SK-N-SH (cell line): ENCODE results near the gene ZNF266. TPM values are rescaled to one million over a fixed set of nuclear protein-coding genes. Genes with fewer than 3 reads are reported as not detected.

Experiments used
- CTCF ChIA-PET: fragments of 300-600, 350-600 bp; formaldehyde crosslinking; extraction: SDS; loops from one replicate; lab custom pipeline; 2021; lab: Yijun Ruan, JAX
- POLR2A ChIA-PET: fragments of 350-600 bp; sonication (Branson Sonifier 250); formaldehyde crosslinking; extraction: SDS; loops from one replicate; lab custom pipeline; 2020; ENCODE audit warnings: antibody characterized with exemption, inconsistent platforms; lab: Yijun Ruan, JAX
- DNase-seq: peaks from one replicate; pipeline ENCODE4 v3.0.0; 2012
- H2AFZ ChIP-seq: fragments of 200-600 bp; sonication (generic); 2 replicates; pipeline ENCODE4 v1.8.1; 2016; ENCODE audit warnings: antibody characterized with exemption, mild to moderate bottlenecking, low read depth
- H3F3A ChIP-seq: fragments of 200-600 bp; sonication (generic); replicated peaks from 2 replicates; pipeline ENCODE3; 2016; ENCODE audit warnings: antibody characterized with exemption, mild to moderate bottlenecking; ENCODE audit not compliant: insufficient read depth
- H3K27ac ChIP-seq, 2 experiments: fragments of 200-500 bp in 1 of 2; fragments of 200-600 bp in 1 of 2; sonication (Bioruptor generic) in 1 of 2; sonication (generic), shearing (Covaris generic) in 1 of 2; 2 replicates each; pipeline versions ENCODE4 v1.5.1 to v1.6.1; 2014 to 2016; ENCODE audit warnings: low read depth in 2 of 2, inconsistent platforms in 1 of 2, low read length in 1 of 2, mild to moderate bottlenecking in 1 of 2, mixed read lengths in 1 of 2
- H3K27me3 ChIP-seq: fragments of 200-600 bp; sonication (generic), shearing (Covaris generic); 2 replicates; pipeline ENCODE4 v1.6.1; 2016; ENCODE audit warnings: mixed run types; ENCODE audit not compliant: insufficient read depth
- H3K36me3 ChIP-seq, 2 experiments: fragments of 200-500 bp in 1 of 2; fragments of 200-600 bp in 1 of 2; sonication (Bioruptor generic) in 1 of 2; sonication (generic) in 1 of 2; replicated peaks in 1 of 2; 2 replicates each; pipeline versions ENCODE3 to v1.5.1; 2014 to 2016; ENCODE audit warnings: low read length in 1 of 2, mild to moderate bottlenecking in 1 of 2; ENCODE audit not compliant: insufficient read depth in 2 of 2, control insufficient read depth in 1 of 2
- H3K4me1 ChIP-seq, 2 experiments: fragments of 200-500 bp in 1 of 2; fragments of 200-600 bp in 1 of 2; sonication (Bioruptor generic) in 1 of 2; sonication (generic), shearing (Covaris generic) in 1 of 2; 2 replicates each; pipeline versions ENCODE4 v1.5.1 to v1.6.1; 2014 to 2016; ENCODE audit warnings: low read depth in 1 of 2, low read length in 1 of 2, mixed run types in 1 of 2; ENCODE audit not compliant: insufficient read depth in 2 of 2, control insufficient read depth in 1 of 2
- H3K4me2 ChIP-seq: fragments of 200-600 bp; sonication (generic), shearing (Covaris generic); 2 replicates; pipeline ENCODE4 v1.6.1; 2017; ENCODE audit warnings: mixed run types
- H3K4me3 ChIP-seq, 2 experiments: fragments of 200-500 bp in 1 of 2; fragments of 200-600 bp in 1 of 2; sonication (Bioruptor generic) in 1 of 2; sonication (generic), shearing (Covaris generic) in 1 of 2; 2 replicates each; pipeline versions ENCODE4 v1.5.1 to v1.8.1; 2014 to 2016; ENCODE audit warnings: low read depth in 2 of 2, inconsistent platforms in 1 of 2, low read length in 1 of 2, mild to moderate bottlenecking in 1 of 2, mixed read lengths in 1 of 2, moderate library complexity in 1 of 2
- H3K79me2 ChIP-seq: fragments of 200-600 bp; sonication (generic); 2 replicates; pipeline ENCODE4 v1.8.1; 2017; ENCODE audit warnings: mild to moderate bottlenecking; ENCODE audit not compliant: insufficient read depth
- H3K9ac ChIP-seq: fragments of 200-600 bp; sonication (generic); 2 replicates; pipeline ENCODE4 v1.6.1; 2017; ENCODE audit warnings: mixed run types
- H3K9me2 ChIP-seq: fragments of 200-600 bp; sonication (generic); 2 replicates; pipeline ENCODE4 v1.6.1; 2017; ENCODE audit warnings: mixed run types
- H3K9me3 ChIP-seq: fragments of 200-600 bp; sonication (generic); 2 replicates; pipeline ENCODE4 v1.6.1; 2017; ENCODE audit warnings: mixed run types, mild to moderate bottlenecking, moderate library complexity
- H4K20me1 ChIP-seq: fragments of 200-600 bp; sonication (generic); 2 replicates; pipeline ENCODE4 v1.6.1; 2017; ENCODE audit warnings: mild to moderate bottlenecking, mixed run types; ENCODE audit not compliant: insufficient read depth
- CTCF ChIP-seq: fragments of 200-600 bp; sonication (generic); IDR thresholded peaks from 2 replicates; pipeline ENCODE4 v1.6.1; 2017; ENCODE audit warnings: antibody characterized with exemption, mild to moderate bottlenecking, moderate library complexity
- EP300 ChIP-seq, 2 experiments: IDR thresholded peaks; 2 replicates each; pipeline versions ENCODE4 v1.4.0 to v1.6.1; 2012; ENCODE audit warnings: borderline replicate concordance in 1 of 2, low read depth in 1 of 2, low read length in 1 of 2
- EZH2phosphoT487 ChIP-seq: fragments of 200-600 bp; sonication (generic); IDR thresholded peaks from 2 replicates; pipeline ENCODE4 v1.6.1; 2017; ENCODE audit warnings: low read depth, mixed run types, mild to moderate bottlenecking, antibody characterized with exemption, moderate library complexity, borderline replicate concordance
- FOSL2 ChIP-seq: IDR thresholded peaks from 2 replicates; pipeline ENCODE4 v1.4.0; 2012; ENCODE audit warnings: low read depth, mild to moderate bottlenecking, moderate library complexity, borderline replicate concordance
- FOXJ3 ChIP-seq: sonication (generic); formaldehyde crosslinking; IDR thresholded peaks from 2 replicates; pipeline ENCODE4 v1.5.1; 2020; ENCODE audit warnings: mild to moderate bottlenecking, missing genetic modification reagents
- MAX ChIP-seq: IDR thresholded peaks from 2 replicates; pipeline ENCODE4 v1.4.0; 2012; ENCODE audit warnings: low read depth
- MEF2A ChIP-seq: IDR thresholded peaks from 2 replicates; pipeline ENCODE4 v1.4.0; 2012; ENCODE audit warnings: low read depth, borderline replicate concordance
- MXI1 ChIP-seq: IDR thresholded peaks from 2 replicates; pipeline ENCODE4 v1.6.1; 2012; ENCODE audit warnings: mild to moderate bottlenecking, low read depth, low read length, improper control_type of control experiment
- POLR2AphosphoS5 ChIP-seq: IDR thresholded peaks from 2 replicates; pipeline ENCODE4 v1.6.1; 2012; ENCODE audit warnings: low read depth, low read length
- RAD21 ChIP-seq: IDR thresholded peaks from 2 replicates; pipeline ENCODE4 v1.6.1; 2012; ENCODE audit warnings: mild to moderate bottlenecking, low read length
- RCOR1 ChIP-seq: fragments of 150-350 bp; IDR thresholded peaks from 2 replicates; pipeline ENCODE4 v1.6.1; 2017; ENCODE audit warnings: antibody characterized with exemption, low read length
- RFX5 ChIP-seq: IDR thresholded peaks from 2 replicates; pipeline ENCODE4 v1.6.1; 2012; ENCODE audit warnings: mild to moderate bottlenecking, improper control_type of control experiment, low read length
- RXRA ChIP-seq: IDR thresholded peaks from 2 replicates; pipeline ENCODE4 v1.4.0; 2012; ENCODE audit warnings: low read depth, mild to moderate bottlenecking, borderline replicate concordance
- SIN3A ChIP-seq: IDR thresholded peaks from 2 replicates; pipeline ENCODE4 v1.6.1; 2012; ENCODE audit warnings: low read depth, mild to moderate bottlenecking, low read length, moderate library complexity, borderline replicate concordance
- SMC3 ChIP-seq: IDR thresholded peaks from 2 replicates; pipeline ENCODE4 v1.6.1; 2012; ENCODE audit warnings: low read depth, low read length, improper control_type of control experiment
- TAF1 ChIP-seq: IDR thresholded peaks from 2 replicates; pipeline ENCODE4 v1.6.1; 2012; ENCODE audit warnings: low read depth, mild to moderate bottlenecking, low read length, moderate library complexity, borderline replicate concordance
- YY1 ChIP-seq: IDR thresholded peaks from 2 replicates; pipeline ENCODE4 v1.4.0; 2012; ENCODE audit warnings: low read depth, mild to moderate bottlenecking
- ZBTB33 ChIP-seq: IDR thresholded peaks from 2 replicates; pipeline ENCODE4 v1.4.0; 2012; ENCODE audit warnings: low read depth, borderline replicate concordance
- polyA plus RNA-seq, 3 experiments: library from polyadenylated mRNA; depleted of rRNA; stranded (reverse); fragments of >200 nt; gene quantifications; 2 replicates each; pipeline ENCODE4 v1.2.3, GENCODE V29; 2012

Gene ZNF266
- polyA plus RNA-seq, 1 of the 3 experiments (the other 2 are of a cell fraction) = 11.1 TPM

- H3K27ac ChIP-seq = no peak overlapping the region
- TF ChIP-seq YY1 (no peak), RXRA (no peak), EZH2phosphoT487 (no peak), MXI1 (no peak), SIN3A (no peak), MAX (no peak), FOXJ3 (no peak), RFX5 (no peak), MEF2A (no peak), FOSL2 (no peak), RCOR1 (no peak), RAD21 (no peak), ZBTB33 (no peak), SMC3 (no peak), EP300 (IDR thresholded peaks at IDR 0.05; ENCODE audit: borderline replicate concordance in 1 of 2, low read depth in 1 of 2, low read length in 1 of 2) (no peak), POLR2AphosphoS5 (no peak), TAF1 (no peak), CTCF (no peak)
- no peak for DNase-seq
- 0 out of 2 replicates have a peak, but pooled peaks cover 12% of the 10 kb centered on the region for H3K9me3 ChIP-seq
- H2AFZ ChIP-seq = no peak overlapping the region
- H3K4me1 ChIP-seq = no peaks in the 10 kb centered on the region
- no peaks in the 10 kb centered on the region for H3K27me3 ChIP-seq
- no peaks in the 10 kb centered on the region for H3K79me2 ChIP-seq
- no peak overlapping the region for H3K4me3 ChIP-seq
- H4K20me1 ChIP-seq = no peaks in the 10 kb centered on the region
- no peaks in the 10 kb centered on the region for H3K9me2 ChIP-seq
- H3K36me3 ChIP-seq = no peaks in the 10 kb centered on the region
- no peak overlapping the region for H3K9ac ChIP-seq
- CTCF ChIA-PET = no interaction called here
- no peak overlapping the region for H3K4me2 ChIP-seq
- no peaks in the 10 kb centered on the region for H3F3A ChIP-seq
- POLR2A ChIA-PET = no interaction called here
Observed at GRCh38 chr19:9474975-9475374, 39.6 kb upstream of the ZNF266 start.
